ENCODE results near the gene IKZF4. TPM values are rescaled to one million over a fixed set of nuclear protein-coding genes. Genes with fewer than 3 reads are reported as not detected.

Gene IKZF4
- total and polyA plus RNA-seq, 10 of the 15 experiments (the other 5 are each of a cell fraction or from before 2014, with no cell fraction given), result 0.74 to 5.5 (median 1.1) TPM

GRCh38 chr12:56041552-56042429 lies 20.9 kb downstream of the IKZF4 start, which contains the start of gene RPS26 (continued):
- TF ChIP-seq, protein P1, sequence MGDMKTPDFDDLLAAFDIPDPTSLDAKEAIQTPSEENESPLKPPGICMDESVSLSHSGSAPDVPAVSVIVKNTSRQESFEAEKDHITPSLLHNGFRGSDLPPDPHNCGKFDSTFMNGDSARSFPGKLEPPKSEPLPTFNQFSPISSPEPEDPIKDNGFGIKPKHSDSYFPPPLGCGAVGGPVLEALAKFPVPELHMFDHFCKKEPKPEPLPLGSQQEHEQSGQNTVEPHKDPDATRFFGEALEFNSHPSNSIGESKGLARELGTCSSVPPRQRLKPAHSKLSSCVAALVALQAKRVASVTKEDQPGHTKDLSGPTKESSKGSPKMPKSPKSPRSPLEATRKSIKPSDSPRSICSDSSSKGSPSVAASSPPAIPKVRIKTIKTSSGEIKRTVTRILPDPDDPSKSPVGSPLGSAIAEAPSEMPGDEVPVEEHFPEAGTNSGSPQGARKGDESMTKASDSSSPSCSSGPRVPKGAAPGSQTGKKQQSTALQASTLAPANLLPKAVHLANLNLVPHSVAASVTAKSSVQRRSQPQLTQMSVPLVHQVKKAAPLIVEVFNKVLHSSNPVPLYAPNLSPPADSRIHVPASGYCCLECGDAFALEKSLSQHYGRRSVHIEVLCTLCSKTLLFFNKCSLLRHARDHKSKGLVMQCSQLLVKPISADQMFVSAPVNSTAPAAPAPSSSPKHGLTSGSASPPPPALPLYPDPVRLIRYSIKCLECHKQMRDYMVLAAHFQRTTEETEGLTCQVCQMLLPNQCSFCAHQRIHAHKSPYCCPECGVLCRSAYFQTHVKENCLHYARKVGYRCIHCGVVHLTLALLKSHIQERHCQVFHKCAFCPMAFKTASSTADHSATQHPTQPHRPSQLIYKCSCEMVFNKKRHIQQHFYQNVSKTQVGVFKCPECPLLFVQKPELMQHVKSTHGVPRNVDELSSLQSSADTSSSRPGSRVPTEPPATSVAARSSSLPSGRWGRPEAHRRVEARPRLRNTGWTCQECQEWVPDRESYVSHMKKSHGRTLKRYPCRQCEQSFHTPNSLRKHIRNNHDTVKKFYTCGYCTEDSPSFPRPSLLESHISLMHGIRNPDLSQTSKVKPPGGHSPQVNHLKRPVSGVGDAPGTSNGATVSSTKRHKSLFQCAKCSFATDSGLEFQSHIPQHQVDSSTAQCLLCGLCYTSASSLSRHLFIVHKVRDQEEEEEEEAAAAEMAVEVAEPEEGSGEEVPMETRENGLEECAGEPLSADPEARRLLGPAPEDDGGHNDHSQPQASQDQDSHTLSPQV (IDR thresholded peaks at IDR 0.05), result no peak; the same call in 1 of the 2 replicates
- TF ChIP-seq ZBTB33 (IDR thresholded peaks at IDR 0.05) (peak; percentile 90), MTA2 (IDR thresholded peaks at IDR 0.05; ENCODE audit: low read depth) (peak; percentile 96), CEBPB (IDR thresholded peaks at IDR 0.05; ENCODE audit: borderline replicate concordance in 1 of 2, low read depth in 2 of 2, low read length in 2 of 2) (no peak), BCL11A (IDR thresholded peaks at IDR 0.05; ENCODE audit: low read depth, low read length) (no peak; the same call in 1 of the 2 replicates), YY1 (IDR thresholded peaks at IDR 0.05; ENCODE audit: low read depth, low read length) (peak; percentile 84), NFXL1 (IDR thresholded peaks at IDR 0.05; ENCODE audit: borderline replicate concordance) (no peak), BACH1 (IDR thresholded peaks at IDR 0.05; ENCODE audit: borderline replicate concordance) (no peak), CREM (IDR thresholded peaks at IDR 0.05; ENCODE audit: low read depth) (peak; percentile 90), ATF3 (IDR thresholded peaks at IDR 0.05; ENCODE audit: borderline replicate concordance, extremely low read depth, low read depth, low read length) (peak; percentile 28; the same call in 1 of the 2 replicates), RUNX3 (IDR thresholded peaks at IDR 0.05; ENCODE audit: low read length) (peak; percentile 90), CBX5 (IDR thresholded peaks at IDR 0.05; ENCODE audit: low read depth) (0 out of 2 replicates have a peak, but pooled peaks have one; percentile 94), PRDM15 (CRISPR knock-in tag; IDR thresholded peaks at IDR 0.05) (no peak)

All from GM12878 (cell line).